Stimulated activated naive CD8-positive, alpha-beta T cell treated with anti-CD3 and anti-CD28 coated beads, Interleukin-15, Interleukin-2, amounts not matched to agents 100 ng/mL and 50 ng/mL, for 24 hours (primary cell): Measurements from ENCODE around the gene AATK.
A peak's percentile ranks its signal among the peaks of the same experiment; 100 is the strongest.

Experiments
- H3K27ac Mint-ChIP-seq: one replicate; pipeline ENCODE4 v1.8.0; 2021; ENCODE audit warnings: mild to moderate bottlenecking, mixed read lengths
- H3K27me3 Mint-ChIP-seq: one replicate; pipeline ENCODE4 v1.8.0; 2021; ENCODE audit warnings: mixed read lengths
- H3K36me3 Mint-ChIP-seq: one replicate; pipeline ENCODE4 v1.8.0; 2021; ENCODE audit warnings: low read depth, mixed read lengths
- H3K4me1 Mint-ChIP-seq: one replicate; pipeline ENCODE4 v1.8.0; 2021; ENCODE audit warnings: low read depth, mixed read lengths
- H3K4me3 Mint-ChIP-seq: one replicate; pipeline ENCODE4 v1.8.0; 2021; ENCODE audit warnings: mild to moderate bottlenecking, mixed read lengths
- H3K9me3 Mint-ChIP-seq: one replicate; pipeline ENCODE4 v1.8.0; 2021; ENCODE audit warnings: mixed read lengths

Gene AATK

DNA sequence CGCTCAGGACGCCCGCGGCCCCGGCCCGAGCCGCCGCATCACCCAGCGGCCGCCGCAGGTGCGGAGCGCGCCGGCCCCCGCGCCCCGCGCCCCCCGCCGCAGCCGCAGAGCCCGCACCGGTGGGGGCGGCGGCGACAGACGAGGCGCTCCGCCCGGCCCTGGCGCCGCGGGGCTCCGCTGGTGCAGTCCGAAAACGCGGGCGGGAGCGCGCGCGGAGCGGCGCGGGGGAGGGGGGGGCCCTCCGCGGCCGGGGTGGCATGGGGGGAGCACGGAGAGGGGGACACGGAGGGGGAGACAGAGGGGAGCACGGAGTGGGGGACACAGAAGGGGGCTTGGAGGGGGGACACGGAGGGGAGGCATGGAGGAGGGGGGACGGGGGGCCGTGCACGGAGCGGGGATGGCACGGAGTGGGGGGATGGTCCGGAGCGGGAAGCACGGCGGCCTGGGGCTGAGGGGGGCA is at the start of gene AATK:
TSS of gene AATK (minus strand) at position 189 of the 460 bp plus-strand sequence. CDS start 229 bp downstream, outside the sequence.
- Mint-ChIP-seq H3K36me3 (no peaks in the 10 kb centered on the region), H3K9me3 (no peaks in the 10 kb centered on the region), H3K4me1 (peaks cover 7% of the 10 kb centered on the region), H3K27ac (no peak within 1 kb of the TSS), H3K4me3 (peak within 1 kb of the TSS; percentile 35), H3K27me3 (peaks cover 5% of the 10 kb centered on the region)

GRCh38 chr17:81213978-81214377 is 48.0 kb upstream of the AATK start:
- H3K27ac Mint-ChIP-seq = no peak overlapping the region
- H3K4me1 Mint-ChIP-seq = no peaks in the 10 kb centered on the region
- H3K27me3 Mint-ChIP-seq = no peaks in the 10 kb centered on the region
- H3K4me3 Mint-ChIP-seq = no peak overlapping the region
- H3K36me3 Mint-ChIP-seq = peaks cover 5% of the 10 kb centered on the region
- no peaks in the 10 kb centered on the region for H3K9me3 Mint-ChIP-seq

GRCh38 chr17:81212365-81212764 is 46.3 kb upstream of the AATK start:
- H3K4me3 Mint-ChIP-seq = no peak overlapping the region
- no peaks in the 10 kb centered on the region for H3K9me3 Mint-ChIP-seq
- no peaks in the 10 kb centered on the region for H3K4me1 Mint-ChIP-seq
- H3K36me3 Mint-ChIP-seq = peaks cover 5% of the 10 kb centered on the region
- no peaks in the 10 kb centered on the region for H3K27me3 Mint-ChIP-seq
- H3K27ac Mint-ChIP-seq = no peak overlapping the region

DNA sequence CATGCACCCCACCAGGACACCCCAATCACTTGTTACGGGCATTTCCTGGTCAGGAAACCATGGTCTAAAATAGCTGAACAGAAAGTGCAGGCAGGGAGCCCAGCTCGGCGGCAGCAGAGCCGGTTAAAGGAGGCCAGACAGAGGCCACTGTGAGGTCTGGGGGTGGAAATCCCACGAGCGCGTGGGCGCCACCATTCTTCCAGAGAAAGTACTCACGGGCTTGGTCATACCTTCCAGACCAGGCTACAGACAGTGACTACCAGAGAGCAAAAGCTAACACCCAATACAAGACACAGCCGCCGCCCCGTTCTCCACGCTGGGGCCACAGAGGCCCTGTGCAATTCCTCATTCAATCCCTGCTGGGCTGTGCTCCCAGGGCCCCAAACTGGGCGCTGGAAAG is 44.8 kb upstream of the AATK start:
- H3K27ac Mint-ChIP-seq = no peak overlapping the region
- no peaks in the 10 kb centered on the region for H3K27me3 Mint-ChIP-seq
- H3K9me3 Mint-ChIP-seq = no peaks in the 10 kb centered on the region
- no peaks in the 10 kb centered on the region for H3K4me1 Mint-ChIP-seq
- H3K36me3 Mint-ChIP-seq = no peaks in the 10 kb centered on the region
- H3K4me3 Mint-ChIP-seq = no peak overlapping the region

- H3K27me3 Mint-ChIP-seq = no peaks in the 10 kb centered on the region
- no peaks in the 10 kb centered on the region for H3K9me3 Mint-ChIP-seq
- H3K4me1 Mint-ChIP-seq = no peaks in the 10 kb centered on the region
- no peak overlapping the region for H3K27ac Mint-ChIP-seq
- no peak overlapping the region for H3K4me3 Mint-ChIP-seq
- H3K36me3 Mint-ChIP-seq = no peaks in the 10 kb centered on the region
These were observed 44.4 kb upstream of the AATK start for GRCh38 chr17:81210466-81210865.

DNA sequence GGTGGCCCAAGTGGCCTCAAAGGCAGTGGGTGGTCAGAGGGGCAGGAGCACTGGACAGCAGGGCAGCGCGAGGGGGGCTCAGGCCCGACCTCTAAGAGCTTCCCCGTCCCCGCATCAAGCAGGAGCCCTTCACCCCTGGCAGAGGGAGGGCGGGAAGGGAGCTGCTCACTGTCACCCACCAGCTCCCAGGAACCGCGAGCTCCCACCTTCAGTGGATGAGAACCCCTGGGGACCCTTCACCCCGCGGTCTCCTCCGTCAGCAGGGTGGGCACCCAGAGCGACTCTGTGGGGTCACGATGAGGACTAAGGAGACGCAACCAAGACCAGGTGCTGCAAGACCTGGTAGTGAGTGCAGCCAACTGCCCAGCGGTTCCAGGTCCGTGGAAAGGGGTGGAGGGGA is 43.1 kb upstream of the AATK start:
- no peak overlapping the region for H3K4me3 Mint-ChIP-seq
- no peaks in the 10 kb centered on the region for H3K9me3 Mint-ChIP-seq
- H3K4me1 Mint-ChIP-seq = no peaks in the 10 kb centered on the region
- H3K36me3 Mint-ChIP-seq = no peaks in the 10 kb centered on the region
- H3K27ac Mint-ChIP-seq = no peak overlapping the region
- H3K27me3 Mint-ChIP-seq = no peaks in the 10 kb centered on the region

GRCh38 chr17:81208651-81209050 is 42.6 kb upstream of the AATK start:
- no peaks in the 10 kb centered on the region for H3K9me3 Mint-ChIP-seq
- no peak overlapping the region for H3K4me3 Mint-ChIP-seq
- H3K27ac Mint-ChIP-seq = no peak overlapping the region
- H3K27me3 Mint-ChIP-seq = no peaks in the 10 kb centered on the region
- H3K4me1 Mint-ChIP-seq = no peaks in the 10 kb centered on the region
- H3K36me3 Mint-ChIP-seq = no peaks in the 10 kb centered on the region

DNA sequence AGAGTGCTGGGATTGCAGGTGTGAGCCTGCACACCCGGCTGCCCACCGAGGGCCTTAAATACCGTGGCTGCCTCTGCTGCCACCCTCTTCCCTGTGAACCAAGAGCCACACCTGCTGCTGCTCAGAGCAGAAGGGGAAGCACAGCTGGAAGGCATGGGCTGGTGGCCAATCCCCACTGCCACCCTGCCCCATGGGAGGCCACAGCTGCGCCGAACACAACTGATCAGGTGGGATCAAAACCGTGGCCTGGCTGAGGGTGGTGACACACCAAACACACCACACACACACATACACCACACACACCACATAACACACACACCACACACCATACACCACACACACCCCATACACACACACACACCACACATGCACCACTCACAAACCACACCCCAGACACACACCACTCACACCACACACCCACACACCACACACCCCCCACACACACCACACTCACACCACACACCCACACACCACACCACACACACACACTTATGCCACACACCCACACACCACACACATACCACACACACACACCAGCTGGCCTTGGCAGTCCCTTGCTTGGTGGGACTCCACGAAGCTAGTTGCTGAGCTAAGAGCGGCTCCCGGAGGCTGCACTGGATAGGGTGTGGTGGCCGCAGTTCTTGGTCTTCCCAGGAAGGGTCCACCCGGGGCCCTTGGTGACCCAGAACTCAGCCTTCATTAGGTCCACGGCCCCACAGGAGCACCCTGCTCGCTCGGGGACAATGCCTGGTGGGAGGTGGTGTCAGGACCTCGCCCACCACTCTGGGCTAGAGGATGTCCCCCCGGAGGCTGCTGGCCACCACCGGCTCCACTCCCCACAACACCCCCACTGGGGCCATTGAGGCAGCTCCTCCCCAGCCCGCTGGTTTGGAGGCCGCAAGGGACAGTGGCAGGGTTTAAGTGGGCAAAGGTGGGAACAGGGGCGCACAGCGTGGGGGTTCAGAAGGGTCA is 41.9 kb upstream of the AATK start:
- no peak overlapping the region for H3K4me3 Mint-ChIP-seq
- H3K9me3 Mint-ChIP-seq = no peaks in the 10 kb centered on the region
- H3K4me1 Mint-ChIP-seq = no peaks in the 10 kb centered on the region
- no peak overlapping the region for H3K27ac Mint-ChIP-seq
- no peaks in the 10 kb centered on the region for H3K36me3 Mint-ChIP-seq
- no peaks in the 10 kb centered on the region for H3K27me3 Mint-ChIP-seq

DNA sequence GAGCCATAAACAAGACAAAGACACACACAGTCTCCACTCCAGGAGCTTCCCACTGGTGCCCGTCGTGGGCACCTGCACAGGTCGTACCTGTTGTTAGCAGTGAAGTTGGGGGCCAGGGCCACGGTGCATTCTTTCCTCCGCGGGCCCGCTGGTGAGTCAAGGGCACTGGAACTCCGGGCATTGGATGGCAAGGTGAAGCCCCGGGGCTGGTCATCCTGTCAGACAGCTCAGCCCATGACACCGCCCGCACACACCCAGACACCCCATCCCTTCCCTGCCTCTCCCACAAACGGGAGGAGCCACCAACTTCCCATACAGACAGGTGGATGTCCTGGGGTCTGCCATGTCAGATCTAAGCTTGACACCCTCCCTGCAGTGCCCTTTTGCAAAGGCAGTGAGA is 40.6 kb upstream of the AATK start:
- Mint-ChIP-seq H3K27ac (no peak overlapping the region), H3K27me3 (no peaks in the 10 kb centered on the region), H3K36me3 (no peaks in the 10 kb centered on the region), H3K4me1 (no peaks in the 10 kb centered on the region), H3K9me3 (no peaks in the 10 kb centered on the region), H3K4me3 (no peak overlapping the region)

GRCh38 chr17:81206166-81206565 is 40.1 kb upstream of the AATK start:
- H3K4me3 Mint-ChIP-seq = no peak overlapping the region
- no peaks in the 10 kb centered on the region for H3K36me3 Mint-ChIP-seq
- H3K9me3 Mint-ChIP-seq = no peaks in the 10 kb centered on the region
- no peaks in the 10 kb centered on the region for H3K27me3 Mint-ChIP-seq
- no peaks in the 10 kb centered on the region for H3K4me1 Mint-ChIP-seq
- H3K27ac Mint-ChIP-seq = no peak overlapping the region

- H3K9me3 Mint-ChIP-seq = no peaks in the 10 kb centered on the region
- H3K36me3 Mint-ChIP-seq = no peaks in the 10 kb centered on the region
- H3K4me1 Mint-ChIP-seq = no peaks in the 10 kb centered on the region
- H3K27me3 Mint-ChIP-seq = no peaks in the 10 kb centered on the region
- H3K27ac Mint-ChIP-seq = no peak overlapping the region
- H3K4me3 Mint-ChIP-seq = no peak overlapping the region
These were observed 38.6 kb upstream of the AATK start for GRCh38 chr17:81204578-81204977.

- Mint-ChIP-seq H3K4me3 (no peak overlapping the region), H3K27me3 (no peaks in the 10 kb centered on the region), H3K27ac (no peak overlapping the region), H3K36me3 (no peaks in the 10 kb centered on the region), H3K9me3 (no peaks in the 10 kb centered on the region), H3K4me1 (no peaks in the 10 kb centered on the region)
These were observed 37.1 kb upstream of the AATK start for GRCh38 chr17:81203136-81203535.

- H3K27ac Mint-ChIP-seq = no peak overlapping the region
- H3K9me3 Mint-ChIP-seq = no peaks in the 10 kb centered on the region
- H3K4me3 Mint-ChIP-seq = no peak overlapping the region
- H3K36me3 Mint-ChIP-seq = no peaks in the 10 kb centered on the region
- H3K4me1 Mint-ChIP-seq = no peaks in the 10 kb centered on the region
- H3K27me3 Mint-ChIP-seq = no peaks in the 10 kb centered on the region
These were observed 36.3 kb upstream of the AATK start for GRCh38 chr17:81202318-81202717.

DNA sequence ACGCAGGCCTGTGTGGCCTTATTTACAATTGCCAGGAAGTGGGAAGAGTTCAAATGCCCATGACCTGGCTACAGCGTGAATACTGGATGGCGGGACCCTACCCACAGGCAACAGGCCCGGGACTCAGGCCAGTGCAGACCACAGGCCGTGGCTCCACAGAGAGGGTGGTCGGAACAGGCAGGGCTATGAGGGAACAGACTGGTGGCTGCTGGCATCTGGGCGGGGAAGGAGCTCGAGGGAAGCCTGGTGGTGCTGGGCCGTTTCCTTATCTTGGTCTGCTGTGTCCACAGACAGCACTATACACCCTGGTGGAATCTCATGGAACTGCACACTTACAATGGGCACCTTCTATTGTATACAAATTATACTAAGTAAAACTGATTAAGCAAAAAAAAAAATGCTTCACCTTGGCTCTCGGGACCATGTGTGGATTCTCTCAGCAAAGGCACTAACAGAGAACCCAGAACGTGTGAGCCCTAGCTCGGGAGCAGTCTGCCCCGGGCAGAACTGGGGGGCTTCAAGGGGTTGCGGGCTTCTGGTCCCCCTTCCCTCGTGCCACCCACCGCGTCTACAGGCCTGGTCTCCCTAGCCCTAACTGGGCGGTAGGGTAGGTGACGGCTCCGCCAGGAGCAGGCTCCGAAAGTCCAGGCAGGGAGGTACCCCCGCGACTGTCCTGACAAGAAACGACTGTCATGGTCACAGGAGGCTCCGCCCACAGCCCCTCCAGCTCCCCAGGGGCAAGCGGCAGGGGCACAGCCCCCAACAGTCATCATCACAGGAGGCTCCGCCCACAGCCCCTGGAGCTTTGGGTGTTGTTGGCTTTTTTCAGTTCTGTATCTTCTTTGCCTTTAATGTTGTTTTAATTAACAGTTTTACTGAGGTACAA is 34.9 kb upstream of the AATK start:
- Mint-ChIP-seq H3K36me3 (no peaks in the 10 kb centered on the region), H3K27me3 (no peaks in the 10 kb centered on the region), H3K27ac (no peak overlapping the region), H3K4me3 (no peak overlapping the region), H3K4me1 (no peaks in the 10 kb centered on the region), H3K9me3 (no peaks in the 10 kb centered on the region)

DNA sequence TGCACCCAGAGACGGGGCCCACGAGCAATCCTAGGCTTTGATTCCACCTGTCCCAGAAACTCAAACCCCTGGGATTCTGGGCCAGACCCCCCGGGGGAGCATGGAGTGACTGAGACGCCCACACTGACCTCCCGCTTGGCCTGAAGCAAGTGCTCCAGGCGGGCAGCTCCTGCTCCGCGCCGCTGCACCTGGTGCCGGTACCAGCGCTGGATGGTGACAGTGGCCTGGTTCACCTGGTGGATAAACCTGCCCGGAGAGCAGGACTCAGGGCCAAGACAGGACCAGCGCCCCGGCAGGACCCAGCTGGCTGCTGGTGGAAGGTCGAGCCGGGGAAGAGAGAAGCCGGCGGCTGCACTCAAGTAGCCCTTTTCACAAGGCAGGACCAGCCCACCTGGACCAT is 34.2 kb upstream of the AATK start:
- H3K27me3 Mint-ChIP-seq = no peaks in the 10 kb centered on the region
- no peaks in the 10 kb centered on the region for H3K9me3 Mint-ChIP-seq
- H3K36me3 Mint-ChIP-seq = no peaks in the 10 kb centered on the region
- no peak overlapping the region for H3K27ac Mint-ChIP-seq
- no peak overlapping the region for H3K4me3 Mint-ChIP-seq
- no peaks in the 10 kb centered on the region for H3K4me1 Mint-ChIP-seq
